GM20000 (cell line): ENCODE measurements around the gene ADAMTSL3.

ENCODE experiments used
- DNase-seq: peaks from one replicate; pipeline ENCODE4 v3.0.0; 2012; ENCODE audit warnings: low spot score
- CTCF ChIP-seq: IDR thresholded peaks from 2 replicates; pipeline ENCODE4 v1.5.1; 2012; ENCODE audit warnings: mild to moderate bottlenecking, control low read depth; ENCODE audit errors: extremely low read depth, missing control alignments

ADAMTSL3 gene

GRCh38 chr15:83793069-83793468, 139.1 kb downstream of the ADAMTSL3 start:
- no peak for TF ChIP-seq CTCF
- no peak for DNase-seq

- TF ChIP-seq CTCF, result no peak
These were observed 140.3 kb downstream of the ADAMTSL3 start for GRCh38 chr15:83794209-83794608.

GRCh38 chr15:83809345-83809744, 155.4 kb downstream of the ADAMTSL3 start:
- no peak for TF ChIP-seq CTCF
- no peak for DNase-seq

More at GRCh38 chr15:83794209-83794608, 140.3 kb downstream of the ADAMTSL3 start:
- DNase-seq, result no peak

- DNase-seq, result no peak
- TF ChIP-seq CTCF, result no peak
These were observed 156.2 kb downstream of the ADAMTSL3 start for GRCh38 chr15:83810110-83810509.

GRCh38 chr15:83813682-83814081, 159.8 kb downstream of the ADAMTSL3 start:
- no peak for DNase-seq
- TF ChIP-seq CTCF, result no peak

- DNase-seq, result no peak
These were observed 161.6 kb downstream of the ADAMTSL3 start for GRCh38 chr15:83815506-83815905.

More at GRCh38 chr15:83815506-83815905, 161.6 kb downstream of the ADAMTSL3 start:
- TF ChIP-seq CTCF, result no peak
